GM18502 (cell line): ENCODE measurements around the gene RTBDN.

ENCODE experiments used
- ATAC-seq: cut with Tn5 transposase; IDR thresholded peaks from one replicate; pipeline ENCODE4 v1.9.1; 2021; ENCODE audit warnings: mild to moderate bottlenecking; ENCODE audit not compliant: unreplicated experiment, poor library complexity

RTBDN gene

DNA sequence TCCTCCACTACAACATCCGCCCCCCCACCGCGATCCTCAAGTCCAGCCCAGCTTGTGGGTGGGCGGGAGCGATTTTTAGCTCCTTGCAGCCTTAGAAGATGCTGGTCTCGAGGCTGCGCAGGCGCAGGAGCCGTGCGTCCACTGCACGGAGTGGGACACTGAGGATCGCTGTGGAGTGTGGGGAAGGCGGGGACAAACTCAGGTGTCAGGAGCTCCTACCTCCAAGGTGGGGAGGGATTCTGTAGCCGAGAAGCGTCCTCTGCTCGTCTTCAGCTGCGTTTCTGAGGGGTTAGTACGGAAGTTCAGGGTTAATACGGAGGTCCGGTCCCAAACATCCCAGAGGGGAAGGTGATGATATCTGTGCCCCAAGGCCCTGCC, at the start of gene RTBDN:
Gene RTBDN, minus strand, starts transcription at position 14 of the 378 bp plus-strand sequence. CDS start 4,600 bp downstream, outside the sequence.
- no peak for ATAC-seq

DNA sequence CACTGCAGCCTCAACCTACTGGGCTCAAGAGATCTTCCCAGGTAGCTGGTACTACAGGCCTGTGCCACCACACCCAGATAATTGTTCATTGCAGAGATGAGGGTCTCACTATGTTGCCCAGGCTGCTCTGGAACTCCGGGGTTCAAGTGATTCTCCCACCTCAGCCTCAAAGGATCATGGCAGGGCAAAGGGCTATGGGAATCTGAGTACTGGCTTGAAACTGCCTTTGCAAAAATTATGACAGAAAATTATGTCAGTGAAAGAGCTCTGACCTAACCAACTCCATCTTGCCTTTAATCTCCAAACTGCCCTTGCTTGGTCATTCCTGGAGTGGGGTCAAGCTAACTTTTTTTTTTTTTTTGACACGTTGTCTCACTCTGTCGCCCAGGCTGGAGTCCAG, 48.2 kb upstream of the RTBDN start:
- no peak for ATAC-seq

DNA sequence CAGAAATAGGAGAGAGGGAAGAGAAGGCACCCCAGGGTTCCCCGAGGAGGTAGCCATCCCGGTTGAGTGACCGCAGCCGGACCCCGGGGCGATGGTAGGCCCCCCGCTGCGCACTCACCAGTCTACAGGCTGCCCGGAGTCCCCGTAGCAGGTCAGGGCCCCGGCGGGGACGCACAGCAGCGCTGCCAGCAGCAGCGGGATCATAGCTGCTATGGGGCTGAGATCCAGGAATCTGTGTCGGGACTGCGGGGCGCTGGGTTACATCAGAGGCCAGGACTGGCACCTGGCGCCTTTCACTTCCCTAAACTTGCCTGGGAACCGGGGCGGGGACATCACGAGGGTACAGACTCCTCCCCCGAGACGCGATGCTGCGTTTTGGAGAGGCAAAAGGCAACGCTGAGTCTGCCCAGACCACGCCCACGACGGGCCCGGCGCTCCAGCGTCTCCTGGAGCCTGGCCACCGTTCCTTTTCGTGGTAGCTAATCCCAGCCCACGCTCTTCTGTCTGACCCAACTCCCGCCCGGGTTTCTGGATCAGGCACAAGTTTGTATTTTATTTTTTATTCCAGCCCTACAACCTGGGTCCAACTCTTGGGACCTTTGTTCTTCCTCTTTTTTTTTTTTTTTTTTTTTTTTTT, 46.9 kb upstream of the RTBDN start, which contains the start of gene DNASE2:
Gene DNASE2, minus strand, starts transcription at position 278 of the 637 bp plus-strand sequence. Its CDS starts 74 bp downstream, at position 204.
- ATAC-seq: peak; percentile 78

- ATAC-seq: peak; percentile 21
These were observed 46.3 kb upstream of the RTBDN start for GRCh38 chr19:12880551-12881171.

GRCh38 chr19:12875086-12875485, 40.7 kb upstream of the RTBDN start:
- ATAC-seq: no peak

DNA sequence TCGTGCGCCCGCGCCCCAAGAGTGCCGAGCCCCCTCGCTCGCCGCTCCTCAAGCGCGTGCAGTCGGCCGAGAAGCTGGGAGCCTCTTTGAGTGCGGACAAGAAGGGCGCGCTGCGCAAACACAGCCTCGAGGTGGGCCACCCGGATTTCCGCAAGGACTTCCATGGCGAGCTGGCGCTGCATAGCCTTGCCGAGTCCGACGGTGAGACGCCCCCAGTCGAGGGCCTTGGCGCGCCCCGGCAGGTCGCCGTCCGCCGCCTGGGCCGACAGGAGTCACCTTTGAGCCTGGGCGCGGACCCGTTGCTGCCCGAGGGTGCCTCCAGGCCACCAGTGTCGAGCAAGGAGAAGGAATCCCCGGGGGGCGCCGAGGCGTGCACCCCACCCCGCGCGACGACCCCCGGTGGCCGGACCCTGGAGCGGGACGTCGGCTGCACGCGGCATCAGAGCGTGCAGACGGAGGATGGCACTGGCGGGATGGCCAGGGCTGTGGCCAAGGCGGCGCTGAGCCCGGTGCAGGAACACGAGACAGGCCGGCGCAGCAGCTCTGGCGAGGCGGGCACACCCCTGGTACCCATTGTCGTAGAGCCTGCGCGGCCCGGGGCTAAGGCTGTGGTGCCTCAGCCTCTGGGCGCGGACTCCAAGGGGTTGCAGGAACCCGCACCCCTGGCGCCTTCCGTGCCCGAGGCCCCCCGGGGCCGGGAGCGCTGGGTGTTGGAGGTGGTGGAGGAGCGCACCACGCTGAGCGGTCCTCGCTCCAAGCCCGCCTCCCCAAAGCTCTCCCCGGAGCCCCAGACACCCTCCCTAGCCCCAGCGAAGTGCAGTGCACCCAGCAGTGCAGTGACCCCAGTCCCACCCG, 39.7 kb upstream of the RTBDN start:
- no peak for ATAC-seq

DNA sequence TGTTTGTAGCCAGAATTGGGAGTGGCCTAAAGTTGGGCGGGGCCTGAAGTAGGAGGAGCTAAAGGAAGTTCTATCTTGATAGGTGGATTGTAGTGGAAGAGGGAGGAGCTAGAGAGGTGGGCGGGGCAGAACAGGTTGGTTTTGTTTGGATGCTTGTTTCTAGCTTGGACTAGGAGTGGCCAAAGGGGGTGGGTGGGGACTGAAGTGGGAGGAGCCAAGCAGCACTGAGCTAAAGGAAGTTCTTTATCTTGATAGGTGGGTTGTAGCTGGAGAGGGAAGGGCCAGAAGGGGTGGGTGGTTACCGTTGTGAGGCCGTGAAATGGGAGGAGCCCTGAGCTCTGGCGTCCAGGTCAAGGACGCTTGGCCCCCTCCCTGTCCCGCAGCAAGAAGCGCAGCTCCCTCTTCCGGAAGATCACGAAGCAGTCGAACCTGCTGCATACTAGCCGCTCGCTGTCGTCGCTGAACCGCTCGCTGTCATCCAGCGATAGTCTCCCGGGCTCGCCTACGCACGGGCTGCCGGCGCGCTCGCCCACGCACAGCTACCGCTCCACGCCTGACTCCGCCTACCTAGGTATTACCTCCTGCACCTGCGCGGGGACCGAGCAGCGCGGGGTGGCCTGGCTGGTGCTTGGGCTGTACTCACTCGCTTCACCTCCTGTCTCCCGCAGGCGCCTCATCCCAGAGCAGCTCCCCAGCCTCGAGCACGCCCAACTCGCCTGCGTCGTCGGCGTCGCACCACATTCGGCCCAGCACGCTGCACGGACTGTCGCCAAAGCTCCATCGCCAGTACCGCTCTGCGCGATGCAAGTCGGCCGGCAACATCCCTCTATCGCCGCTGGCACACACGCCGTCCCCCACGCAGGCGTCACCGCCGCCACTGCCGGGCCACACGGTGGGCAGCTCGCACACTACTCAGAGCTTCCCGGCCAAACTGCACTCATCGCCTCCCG, 38.8 kb upstream of the RTBDN start:
- ATAC-seq: no peak

GRCh38 chr19:12872255-12872654, 37.9 kb upstream of the RTBDN start:
- ATAC-seq: no peak

GRCh38 chr19:12871681-12872080, 37.3 kb upstream of the RTBDN start:
- ATAC-seq: no peak

DNA sequence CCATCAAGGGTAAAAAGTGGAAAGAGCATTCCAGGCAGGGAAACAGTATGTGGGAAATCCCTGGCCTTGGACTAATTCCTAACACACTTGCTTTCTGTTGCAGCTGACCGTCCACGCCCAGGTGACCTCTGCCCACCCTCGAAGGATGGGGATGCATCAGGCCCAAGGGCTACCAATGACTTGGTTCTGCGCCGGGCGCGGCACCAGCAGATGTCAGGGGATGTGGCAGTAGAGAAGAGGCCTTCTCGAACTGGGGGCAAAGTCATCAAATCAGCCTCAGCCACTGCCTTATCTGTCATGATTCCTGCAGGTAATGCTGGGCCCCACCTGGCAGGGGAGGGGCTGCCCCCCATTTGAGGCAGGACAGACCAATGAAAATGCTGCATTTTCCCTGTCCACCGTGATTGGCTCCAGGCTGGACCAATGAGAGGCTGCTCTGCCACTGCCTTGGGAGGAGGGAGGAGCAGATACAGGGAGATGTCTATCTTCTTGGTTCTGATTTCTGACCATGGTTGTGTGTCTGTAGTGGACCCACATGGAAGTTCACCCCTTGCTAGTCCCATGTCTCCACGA, 34.2 kb upstream of the RTBDN start:
- no peak for ATAC-seq

GRCh38 chr19:12867120-12868099, 33.0 kb upstream of the RTBDN start:
- ATAC-seq: no peak

GRCh38 chr19:12866416-12867119, 32.2 kb upstream of the RTBDN start:
- no peak for ATAC-seq

DNA sequence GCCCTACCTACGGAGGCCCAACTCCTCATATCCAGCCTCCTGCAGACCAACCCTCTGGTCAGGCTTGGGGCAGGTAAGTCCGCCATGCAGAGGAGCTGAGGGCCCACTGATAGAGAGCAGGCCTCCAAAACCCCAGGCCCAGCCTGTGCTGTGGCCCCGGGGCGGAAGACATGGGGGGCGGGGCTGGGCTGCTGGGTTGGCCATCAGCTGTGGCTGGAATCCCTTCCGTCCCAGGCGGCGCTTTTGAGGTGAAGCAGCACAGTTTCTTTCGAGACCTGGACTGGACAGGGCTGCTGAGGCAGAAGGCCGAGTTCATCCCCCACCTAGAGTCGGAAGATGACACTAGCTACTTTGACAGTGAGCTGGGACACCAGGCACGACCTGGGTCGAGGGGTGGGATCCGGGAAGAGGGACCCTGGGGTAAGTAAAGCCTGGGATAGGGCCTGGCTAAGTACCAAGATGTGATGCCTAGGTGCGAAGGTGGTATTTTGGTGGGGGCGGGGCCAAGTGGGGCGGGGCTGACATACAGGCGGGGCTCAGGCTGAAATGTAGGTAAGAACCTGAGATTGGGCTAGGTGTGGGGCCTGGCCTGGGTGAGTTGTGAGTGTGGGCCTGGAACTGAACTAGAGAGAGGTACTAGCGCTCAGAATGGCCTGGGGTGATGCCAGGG, 31.5 kb upstream of the RTBDN start:
- no peak for ATAC-seq

DNA sequence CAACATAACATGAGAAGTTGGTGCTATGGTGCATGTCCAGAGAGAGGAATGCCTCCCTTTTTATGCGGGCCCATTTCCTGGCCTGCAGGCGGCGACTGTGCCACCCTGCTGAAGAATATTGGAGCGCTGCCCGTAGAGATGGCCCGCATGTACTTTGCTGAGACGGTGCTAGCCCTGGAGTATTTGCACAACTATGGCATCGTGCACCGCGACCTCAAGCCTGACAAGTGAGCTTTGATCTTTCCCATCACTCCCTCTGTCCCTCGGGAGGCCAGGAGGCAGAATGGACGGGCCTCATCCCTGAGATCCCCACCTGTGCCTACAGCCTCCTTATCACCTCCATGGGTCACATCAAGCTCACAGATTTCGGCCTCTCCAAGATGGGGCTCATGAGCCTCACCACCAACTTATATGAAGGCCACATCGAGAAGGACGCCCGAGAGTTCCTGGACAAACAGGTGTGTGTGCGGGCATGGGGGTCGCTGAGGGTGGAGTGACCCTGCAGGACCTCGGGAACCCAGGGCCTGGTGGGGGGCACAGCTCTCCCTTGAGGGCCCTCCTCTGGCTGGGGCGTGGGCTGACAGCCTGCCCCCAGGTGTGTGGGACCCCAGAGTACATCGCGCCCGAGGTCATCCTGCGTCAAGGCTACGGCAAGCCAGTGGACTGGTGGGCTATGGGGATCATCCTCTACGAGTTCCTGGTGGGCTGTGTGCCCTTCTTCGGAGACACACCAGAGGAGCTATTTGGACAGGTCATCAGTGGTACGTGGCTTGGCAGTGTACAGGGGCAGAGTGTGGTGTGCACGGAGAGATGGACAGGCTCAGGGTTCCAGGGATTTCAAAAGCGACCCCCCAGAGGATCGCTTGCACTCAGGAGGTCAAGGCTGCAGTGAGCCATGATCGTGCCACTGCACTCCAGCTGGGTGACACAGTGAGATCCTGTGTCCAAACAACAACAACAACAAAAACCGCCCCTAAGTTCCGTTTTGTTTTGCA, 30.6 kb upstream of the RTBDN start:
- no peak for ATAC-seq

GRCh38 chr19:12864143-12864542, 29.8 kb upstream of the RTBDN start:
- ATAC-seq: no peak

DNA sequence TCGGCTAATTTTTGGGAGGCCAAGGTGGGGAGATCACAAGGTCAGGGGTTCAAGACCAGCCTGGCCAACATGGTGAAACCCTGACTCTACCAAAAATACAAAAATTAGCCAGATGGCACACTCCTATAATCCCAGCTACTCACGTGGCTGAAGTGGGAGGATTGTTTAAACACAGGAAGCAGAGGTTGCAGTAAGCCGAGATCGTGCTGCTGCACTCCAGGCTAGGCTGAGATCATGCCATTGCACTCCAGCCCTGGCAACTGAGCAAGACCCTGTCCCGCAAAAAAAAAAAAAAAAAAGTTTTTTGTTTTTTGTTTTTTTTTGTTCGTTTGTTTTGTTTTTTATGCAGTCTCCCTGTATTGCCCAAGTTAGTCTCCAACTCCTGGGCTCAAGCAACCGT, 25.2 kb upstream of the RTBDN start:
- no peak for ATAC-seq
